NB4 (cell line): Measurements from ENCODE around the gene SLC35B4.

ENCODE experiments used
- TF ChIP-seq, protein P1 (sequence below): IDR thresholded peaks from one replicate; pipeline ENCODE4 v1.5.1; 2012; ENCODE audit warnings: low read depth, low read length
- TF ChIP-seq, protein P2 (sequence below): IDR thresholded peaks from 2 replicates; pipeline ENCODE4 v1.6.1; 2011; ENCODE audit warnings: low read depth, low read length

DNA sequence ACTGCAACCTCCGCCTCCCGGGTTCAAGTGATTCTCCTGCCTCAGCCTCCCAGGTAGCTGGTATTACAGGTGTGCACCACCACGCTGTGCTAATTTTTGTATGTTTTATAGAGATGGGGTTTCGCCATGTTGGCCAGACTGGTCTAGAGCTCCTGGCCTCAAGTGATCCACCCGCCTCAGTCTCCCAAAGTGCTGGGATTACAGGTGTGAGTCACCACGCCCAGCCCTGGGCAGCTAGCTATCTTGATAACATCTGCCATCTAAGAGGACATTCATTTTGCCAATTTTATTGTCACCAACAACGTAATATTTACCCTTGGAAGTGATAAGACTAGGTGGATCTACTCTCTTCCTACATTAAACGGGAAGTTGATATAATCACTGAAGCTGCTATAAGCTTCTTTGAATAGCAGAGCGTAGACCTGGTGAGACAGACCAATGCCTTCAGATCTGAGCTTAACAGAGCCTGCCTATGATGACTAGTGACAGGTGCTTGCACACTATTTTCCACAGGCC, 39.7 kb upstream of the SLC35B4 start:
- TF ChIP-seq, protein P1, sequence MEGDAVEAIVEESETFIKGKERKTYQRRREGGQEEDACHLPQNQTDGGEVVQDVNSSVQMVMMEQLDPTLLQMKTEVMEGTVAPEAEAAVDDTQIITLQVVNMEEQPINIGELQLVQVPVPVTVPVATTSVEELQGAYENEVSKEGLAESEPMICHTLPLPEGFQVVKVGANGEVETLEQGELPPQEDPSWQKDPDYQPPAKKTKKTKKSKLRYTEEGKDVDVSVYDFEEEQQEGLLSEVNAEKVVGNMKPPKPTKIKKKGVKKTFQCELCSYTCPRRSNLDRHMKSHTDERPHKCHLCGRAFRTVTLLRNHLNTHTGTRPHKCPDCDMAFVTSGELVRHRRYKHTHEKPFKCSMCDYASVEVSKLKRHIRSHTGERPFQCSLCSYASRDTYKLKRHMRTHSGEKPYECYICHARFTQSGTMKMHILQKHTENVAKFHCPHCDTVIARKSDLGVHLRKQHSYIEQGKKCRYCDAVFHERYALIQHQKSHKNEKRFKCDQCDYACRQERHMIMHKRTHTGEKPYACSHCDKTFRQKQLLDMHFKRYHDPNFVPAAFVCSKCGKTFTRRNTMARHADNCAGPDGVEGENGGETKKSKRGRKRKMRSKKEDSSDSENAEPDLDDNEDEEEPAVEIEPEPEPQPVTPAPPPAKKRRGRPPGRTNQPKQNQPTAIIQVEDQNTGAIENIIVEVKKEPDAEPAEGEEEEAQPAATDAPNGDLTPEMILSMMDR, result no peak
- TF ChIP-seq, protein P2, sequence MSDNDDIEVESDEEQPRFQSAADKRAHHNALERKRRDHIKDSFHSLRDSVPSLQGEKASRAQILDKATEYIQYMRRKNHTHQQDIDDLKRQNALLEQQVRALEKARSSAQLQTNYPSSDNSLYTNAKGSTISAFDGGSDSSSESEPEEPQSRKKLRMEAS, result no peak
